Retinal pigment epithelial cell (primary cell): Measurements from ENCODE around the gene MICB.

Experiments used
- DNase-seq: peaks from one replicate; pipeline ENCODE4 v3.0.0-alpha.2; 2010; ENCODE audit warnings: low read depth
- H3K4me3 ChIP-seq: 2 replicates; pipeline ENCODE4 v1.5.1; 2011; ENCODE audit warnings: mild to moderate bottlenecking, low read length, control low read depth, moderate library complexity
- TF ChIP-seq, protein P1 (sequence below): conservative IDR thresholded peaks from 2 replicates; pipeline ENCODE4 v1.5.1; 2011; ENCODE audit warnings: low read depth, low read length, control low read depth, inconsistent platforms

MICB gene

GRCh38 chr6:31476515-31477139 is 21.3 kb upstream of the MICB start:
- no peak overlapping the region for H3K4me3 ChIP-seq
- DNase-seq: no peak
- TF ChIP-seq, protein P1, sequence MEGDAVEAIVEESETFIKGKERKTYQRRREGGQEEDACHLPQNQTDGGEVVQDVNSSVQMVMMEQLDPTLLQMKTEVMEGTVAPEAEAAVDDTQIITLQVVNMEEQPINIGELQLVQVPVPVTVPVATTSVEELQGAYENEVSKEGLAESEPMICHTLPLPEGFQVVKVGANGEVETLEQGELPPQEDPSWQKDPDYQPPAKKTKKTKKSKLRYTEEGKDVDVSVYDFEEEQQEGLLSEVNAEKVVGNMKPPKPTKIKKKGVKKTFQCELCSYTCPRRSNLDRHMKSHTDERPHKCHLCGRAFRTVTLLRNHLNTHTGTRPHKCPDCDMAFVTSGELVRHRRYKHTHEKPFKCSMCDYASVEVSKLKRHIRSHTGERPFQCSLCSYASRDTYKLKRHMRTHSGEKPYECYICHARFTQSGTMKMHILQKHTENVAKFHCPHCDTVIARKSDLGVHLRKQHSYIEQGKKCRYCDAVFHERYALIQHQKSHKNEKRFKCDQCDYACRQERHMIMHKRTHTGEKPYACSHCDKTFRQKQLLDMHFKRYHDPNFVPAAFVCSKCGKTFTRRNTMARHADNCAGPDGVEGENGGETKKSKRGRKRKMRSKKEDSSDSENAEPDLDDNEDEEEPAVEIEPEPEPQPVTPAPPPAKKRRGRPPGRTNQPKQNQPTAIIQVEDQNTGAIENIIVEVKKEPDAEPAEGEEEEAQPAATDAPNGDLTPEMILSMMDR: no peak

DNA sequence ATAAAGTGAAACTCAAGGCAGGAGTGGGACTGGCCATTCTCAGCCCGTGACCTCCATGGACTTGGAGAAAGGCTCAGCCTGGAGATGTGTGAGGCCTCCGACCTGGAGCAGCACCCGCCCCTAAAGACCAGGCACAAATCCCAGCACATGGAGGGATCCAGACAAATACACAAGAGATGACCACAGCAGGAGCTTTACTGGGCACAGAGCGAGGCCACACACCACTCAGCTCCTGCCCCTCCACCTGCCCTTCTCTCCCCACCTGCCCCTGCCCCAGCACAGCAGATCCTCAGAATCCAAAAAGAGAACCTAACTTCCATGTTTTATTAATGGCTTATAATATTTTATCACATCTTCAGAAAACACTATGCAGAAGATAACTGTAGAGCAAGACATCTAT is 20.4 kb upstream of the MICB start:
- no peak for DNase-seq
- TF ChIP-seq, protein P1: no peak
- no peak overlapping the region for H3K4me3 ChIP-seq

DNA sequence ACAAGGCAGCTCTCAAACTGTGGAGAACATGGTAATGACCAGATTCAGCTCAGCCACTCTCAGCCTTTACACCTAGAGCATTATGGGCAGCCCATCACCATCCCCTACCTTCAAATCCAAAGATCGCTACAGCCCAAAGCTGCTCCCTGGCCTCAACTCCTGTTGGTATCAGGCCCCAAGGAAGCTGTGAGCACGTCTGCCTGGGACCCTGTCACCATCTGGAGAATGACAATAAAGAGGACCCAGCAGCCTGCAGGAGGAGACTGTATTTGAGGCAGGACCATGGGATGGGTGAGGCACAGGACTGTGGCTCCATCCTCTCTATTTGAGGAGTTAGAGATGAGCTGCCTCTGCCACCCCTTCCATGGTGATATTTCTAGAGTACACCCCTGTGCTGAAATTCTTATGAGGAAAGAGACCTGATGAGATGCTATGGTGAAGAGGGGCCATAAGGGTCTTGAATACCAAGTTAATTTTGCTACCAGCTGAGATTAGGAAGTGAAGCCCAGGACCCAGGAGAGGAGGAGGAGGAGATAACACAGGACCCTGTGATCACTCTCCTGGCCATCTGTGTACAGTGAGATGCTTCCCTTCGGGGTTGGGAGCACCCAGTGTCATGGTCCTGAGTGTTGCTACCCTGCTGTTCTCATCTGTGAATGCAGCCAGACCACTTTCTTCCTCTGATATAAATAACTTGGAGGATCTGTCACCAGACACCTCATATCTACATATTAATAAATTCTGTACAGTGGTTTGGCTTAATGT is 19.6 kb upstream of the MICB start:
- no peak overlapping the region for H3K4me3 ChIP-seq
- DNase-seq: no peak
- TF ChIP-seq, protein P1: no peak

- no peak overlapping the region for H3K4me3 ChIP-seq
- no peak for DNase-seq
- TF ChIP-seq, protein P1: no peak
Observed at GRCh38 chr6:31479151-31479932, 18.6 kb upstream of the MICB start.

DNA sequence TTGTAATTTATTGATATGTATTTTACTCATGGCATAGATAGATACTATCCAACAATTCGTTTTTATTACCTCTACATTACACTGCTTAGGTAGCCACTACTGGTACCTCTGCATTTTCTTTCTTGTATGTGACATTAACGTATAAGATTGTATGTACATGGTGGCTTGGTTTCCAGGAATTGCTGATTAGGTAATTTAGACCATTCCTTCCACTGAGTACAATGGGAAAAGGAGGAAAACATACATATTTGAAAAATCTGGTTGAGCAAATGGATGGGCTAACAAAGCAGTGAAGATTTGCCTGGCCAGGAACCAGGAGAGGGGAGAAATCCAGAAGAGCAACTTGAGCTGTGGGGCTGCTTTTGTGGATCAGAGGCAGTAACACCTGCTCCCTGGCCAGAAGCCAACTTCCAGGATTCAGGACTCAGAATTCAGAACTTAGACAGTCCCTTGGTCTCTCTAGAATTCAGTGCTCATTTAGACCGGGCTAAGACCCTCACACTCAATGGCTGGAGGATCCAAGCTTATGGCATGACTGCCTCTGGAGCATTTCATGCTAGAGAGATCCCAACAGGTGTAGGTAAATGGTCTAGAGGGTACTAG is 17.9 kb upstream of the MICB start:
- TF ChIP-seq, protein P1: no peak
- no peak for DNase-seq
- no peak overlapping the region for H3K4me3 ChIP-seq

- no peak for DNase-seq
- TF ChIP-seq, protein P1: no peak
- H3K4me3 ChIP-seq: no peak overlapping the region
Observed at GRCh38 chr6:31480574-31480973, 17.4 kb upstream of the MICB start.
